Measurements from ENCODE around the gene KCNE2. TPM values are rescaled to one million over a fixed set of nuclear protein-coding genes. Genes with fewer than 3 reads are reported as not detected.

KCNE2 gene
- total and polyA plus RNA-seq, 2 donors (not counting 1 experiment from before 2014, with no cell fraction given) = not detected

DNA sequence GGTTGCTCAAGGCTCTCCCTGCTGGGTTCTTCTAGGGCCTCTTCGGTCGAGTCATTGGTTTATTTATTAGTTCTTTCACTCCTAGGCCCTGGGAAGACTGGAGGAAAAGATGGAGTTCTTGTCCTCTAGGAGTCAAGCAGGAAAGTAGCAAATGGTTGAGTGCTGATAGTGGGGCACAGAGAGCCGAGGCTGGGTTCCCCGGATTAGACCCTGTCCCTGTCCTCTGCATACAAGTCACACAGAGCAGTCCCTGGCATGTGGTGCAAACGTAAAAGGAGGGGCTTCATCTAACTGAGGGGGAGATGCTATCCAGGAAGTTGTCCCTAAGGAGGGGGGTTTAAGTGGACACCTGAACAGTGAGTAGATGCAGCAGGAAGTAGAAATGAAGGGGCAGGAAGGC is 19.2 kb upstream of the KCNE2 start:
- Histone ChIP-seq H3K4me3 (ENCODE audit: control extremely low read depth in 1 of 5, extremely low read depth in 1 of 5, insufficient read depth in 1 of 5, low read depth in 2 of 5, low read length in 4 of 5) (no peak overlapping the region), H3K79me2 (ENCODE audit: control insufficient read depth, insufficient read depth, low read length) (no peaks in the 10 kb centered on the region), H3K4me1 (ENCODE audit: control insufficient read depth in 2 of 2, insufficient read depth in 2 of 2, low read length in 2 of 2) (no peaks in the 10 kb centered on the region), H2AFZ (ENCODE audit: insufficient read depth, low read depth, low read length, poor library complexity, severe bottlenecking) (no peak overlapping the region), H3K9me3 (ENCODE audit: control extremely low read depth in 1 of 3, control insufficient read depth in 2 of 3, insufficient read depth in 1 of 3, low read length in 2 of 3) (peaks cover 0 to 3% (median 0%) of the 10 kb centered on the region in 3 donors), H3K36me3 (replicated peaks in 1 of 2; ENCODE audit: control extremely low read depth in 1 of 2, control insufficient read depth in 1 of 2, extremely low read depth in 1 of 2, insufficient read depth in 2 of 2, low read length in 1 of 2) (no peaks in the 10 kb centered on the region), H3K9ac (ENCODE audit: low read length) (no peak overlapping the region), H3K27me3 (replicated peaks in 1 of 4; ENCODE audit: control extremely low read depth in 1 of 4, control insufficient read depth in 3 of 4, insufficient read depth in 4 of 4, low read length in 3 of 4) (peaks cover 0 to 4% (median 0%) of the 10 kb centered on the region in 4 experiments), H4K20me1 (ENCODE audit: control insufficient read depth, insufficient read depth, low read length, poor library complexity, severe bottlenecking) (no peaks in the 10 kb centered on the region), H3K4me2 (replicated peaks; ENCODE audit: low read depth, low read length, poor library complexity, severe bottlenecking) (no peak overlapping the region), H3K27ac (ENCODE audit: low read length in 2 of 2) (no peak overlapping the region)
- no peak for DNase-seq
- H3K4me1 Mint-ChIP-seq = peaks cover 4% of the 10 kb centered on the region
- H3K27me3 Mint-ChIP-seq = peaks cover 20% of the 10 kb centered on the region
- ATAC-seq (ENCODE audit: low read depth) = no peak
- TF ChIP-seq EZH2 (IDR thresholded peaks at IDR 0.05; ENCODE audit: borderline replicate concordance, insufficient read depth, low read depth, low read length, poor library complexity, severe bottlenecking) = no peak
- TF ChIP-seq, protein P1, sequence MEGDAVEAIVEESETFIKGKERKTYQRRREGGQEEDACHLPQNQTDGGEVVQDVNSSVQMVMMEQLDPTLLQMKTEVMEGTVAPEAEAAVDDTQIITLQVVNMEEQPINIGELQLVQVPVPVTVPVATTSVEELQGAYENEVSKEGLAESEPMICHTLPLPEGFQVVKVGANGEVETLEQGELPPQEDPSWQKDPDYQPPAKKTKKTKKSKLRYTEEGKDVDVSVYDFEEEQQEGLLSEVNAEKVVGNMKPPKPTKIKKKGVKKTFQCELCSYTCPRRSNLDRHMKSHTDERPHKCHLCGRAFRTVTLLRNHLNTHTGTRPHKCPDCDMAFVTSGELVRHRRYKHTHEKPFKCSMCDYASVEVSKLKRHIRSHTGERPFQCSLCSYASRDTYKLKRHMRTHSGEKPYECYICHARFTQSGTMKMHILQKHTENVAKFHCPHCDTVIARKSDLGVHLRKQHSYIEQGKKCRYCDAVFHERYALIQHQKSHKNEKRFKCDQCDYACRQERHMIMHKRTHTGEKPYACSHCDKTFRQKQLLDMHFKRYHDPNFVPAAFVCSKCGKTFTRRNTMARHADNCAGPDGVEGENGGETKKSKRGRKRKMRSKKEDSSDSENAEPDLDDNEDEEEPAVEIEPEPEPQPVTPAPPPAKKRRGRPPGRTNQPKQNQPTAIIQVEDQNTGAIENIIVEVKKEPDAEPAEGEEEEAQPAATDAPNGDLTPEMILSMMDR (IDR thresholded peaks at IDR 0.05) = no peak
- ChIA-PET CTCF (interaction anchor here (16.1 kb wide), 1 partner anchor 424 kb away, joined by 632 read pairs; no protein-coding TSS in a partner anchor), POLR2A (no interaction called here)
- no peak overlapping the region for H3K4me3 Mint-ChIP-seq
- H3K27ac Mint-ChIP-seq = no peak overlapping the region
- H3K9me3 Mint-ChIP-seq (ENCODE audit: insufficient read depth) = no peaks in the 10 kb centered on the region
- WGBS (ENCODE audit: insufficient coverage) = 100% methylated on average over 3 of the region's 5 CpGs
- intact Hi-C loops (cut with micrococcal nuclease) = no loop called here

DNA sequence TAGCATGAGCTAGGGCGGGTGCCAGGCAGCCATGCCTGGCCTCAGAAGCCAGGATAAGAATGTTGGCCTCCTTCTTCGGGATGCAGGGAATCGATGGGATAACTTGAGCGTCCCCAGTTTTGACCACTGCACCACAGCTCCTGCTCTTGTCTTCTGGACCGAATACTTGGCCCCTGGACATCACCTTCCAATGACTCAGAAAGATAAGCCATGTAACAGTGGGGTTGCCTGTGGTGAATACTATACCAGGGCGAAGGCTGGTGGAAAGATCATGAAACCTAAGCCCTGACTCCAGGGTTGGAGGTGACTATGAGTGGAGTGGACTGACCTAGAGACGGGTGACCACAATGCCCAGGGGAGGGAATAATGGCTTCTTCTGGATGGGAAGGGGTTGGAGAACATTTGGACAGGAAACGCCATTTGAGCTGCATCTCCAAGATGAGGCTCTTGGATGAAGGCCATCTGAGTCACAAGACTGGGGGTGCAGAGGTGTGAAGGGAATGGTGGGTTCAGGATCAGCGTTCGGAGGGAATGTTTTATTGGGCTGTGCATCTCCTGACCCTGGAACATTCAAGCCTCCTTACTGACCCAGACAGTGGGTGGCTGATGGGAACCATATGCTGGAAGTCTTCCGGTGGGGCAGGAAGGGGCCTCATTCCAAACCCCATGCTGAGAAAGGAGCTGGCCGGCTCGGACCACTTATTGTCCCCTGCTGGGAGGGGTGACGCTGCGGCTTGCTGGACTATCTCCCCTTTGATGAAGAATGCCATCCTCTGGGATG is 18.5 kb upstream of the KCNE2 start:
- ChIA-PET CTCF (interaction anchor here (0.6 to 16.1 kb wide), 4 partner anchors 10 to 424 kb away, joined by 3 to 632 read pairs (median 4); no protein-coding TSS in a partner anchor), POLR2A (no interaction called here)
- peaks cover 17% of the 10 kb centered on the region for H3K27me3 Mint-ChIP-seq
- TF ChIP-seq, protein P1 (IDR thresholded peaks at IDR 0.05) = no peak
- no peak overlapping the region for H3K4me3 Mint-ChIP-seq
- ATAC-seq (ENCODE audit: low read depth) (no peak), DNase-seq (no peak)
- H4K20me1 ChIP-seq (ENCODE audit: control insufficient read depth, insufficient read depth, low read length, poor library complexity, severe bottlenecking) = no peaks in the 10 kb centered on the region
- no peak overlapping the region for H3K4me3 ChIP-seq (ENCODE audit: control extremely low read depth in 1 of 5, extremely low read depth in 1 of 5, insufficient read depth in 1 of 5, low read depth in 2 of 5, low read length in 4 of 5)
- no peak overlapping the region for H3K27ac Mint-ChIP-seq
- H3K4me1 ChIP-seq (ENCODE audit: control insufficient read depth in 2 of 2, insufficient read depth in 2 of 2, low read length in 2 of 2) = no peaks in the 10 kb centered on the region
- H3K9me3 ChIP-seq (ENCODE audit: control extremely low read depth in 1 of 3, control insufficient read depth in 2 of 3, insufficient read depth in 1 of 3, low read length in 2 of 3) = peaks cover 0 to 3% (median 0%) of the 10 kb centered on the region in 3 donors
- no peaks in the 10 kb centered on the region for H3K79me2 ChIP-seq (ENCODE audit: control insufficient read depth, insufficient read depth, low read length)
- H3K9ac ChIP-seq (ENCODE audit: low read length) = no peak overlapping the region
- no peaks in the 10 kb centered on the region for H3K9me3 Mint-ChIP-seq (ENCODE audit: insufficient read depth)
- peaks cover 4% of the 10 kb centered on the region for H3K4me1 Mint-ChIP-seq
- no peak overlapping the region for H3K4me2 ChIP-seq (replicated peaks; ENCODE audit: low read depth, low read length, poor library complexity, severe bottlenecking)
- WGBS (ENCODE audit: insufficient coverage) = 86% methylated on average over 14 of the region's 15 CpGs
- H2AFZ ChIP-seq (ENCODE audit: insufficient read depth, low read depth, low read length, poor library complexity, severe bottlenecking) = no peak overlapping the region
- intact Hi-C loops (cut with micrococcal nuclease) = no loop called here
- H3K36me3 ChIP-seq (replicated peaks in 1 of 2; ENCODE audit: control extremely low read depth in 1 of 2, control insufficient read depth in 1 of 2, extremely low read depth in 1 of 2, insufficient read depth in 2 of 2, low read length in 1 of 2) = no peaks in the 10 kb centered on the region
- no peaks in the 10 kb centered on the region for H3K27me3 ChIP-seq (replicated peaks in 1 of 4; ENCODE audit: control extremely low read depth in 1 of 4, control insufficient read depth in 3 of 4, insufficient read depth in 4 of 4, low read length in 3 of 4)
- H3K27ac ChIP-seq (ENCODE audit: low read length in 2 of 2) = no peak overlapping the region

Data from B cell (primary cell).